ENCODE results near the gene CDH13.

CDH13 gene

GRCh38 chr16:82671741-82672140 lies 45.0 kb downstream of the CDH13 start:
- Mint-ChIP-seq H3K27me3 (no peaks in the 10 kb centered on the region), H3K4me1 (ENCODE audit: low read depth) (no peaks in the 10 kb centered on the region), H3K36me3 (ENCODE audit: low read depth) (no peaks in the 10 kb centered on the region), H3K27ac (no peak overlapping the region), H3K4me3 (no peak overlapping the region), H3K9me3 (no peaks in the 10 kb centered on the region)
- no peak for DNase-seq

GRCh38 chr16:82672676-82673075 lies 45.9 kb downstream of the CDH13 start:
- no peaks in the 10 kb centered on the region for H3K9me3 Mint-ChIP-seq
- H3K27me3 Mint-ChIP-seq, result no peaks in the 10 kb centered on the region
- no peak overlapping the region for H3K27ac Mint-ChIP-seq
- no peak for DNase-seq
- H3K4me3 Mint-ChIP-seq, result no peak overlapping the region
- H3K4me1 Mint-ChIP-seq (ENCODE audit: low read depth), result no peaks in the 10 kb centered on the region
- no peaks in the 10 kb centered on the region for H3K36me3 Mint-ChIP-seq (ENCODE audit: low read depth)

GRCh38 chr16:82675300-82675699 lies 48.5 kb downstream of the CDH13 start:
- H3K4me3 Mint-ChIP-seq, result no peak overlapping the region
- peaks cover 4% of the 10 kb centered on the region for H3K27me3 Mint-ChIP-seq
- H3K4me1 Mint-ChIP-seq (ENCODE audit: low read depth), result no peaks in the 10 kb centered on the region
- H3K27ac Mint-ChIP-seq, result no peak overlapping the region
- H3K9me3 Mint-ChIP-seq, result no peaks in the 10 kb centered on the region
- DNase-seq, result no peak
- H3K36me3 Mint-ChIP-seq (ENCODE audit: low read depth), result no peaks in the 10 kb centered on the region

GRCh38 chr16:82681592-82681991 lies 54.8 kb downstream of the CDH13 start:
- H3K4me1 Mint-ChIP-seq (ENCODE audit: low read depth), result no peaks in the 10 kb centered on the region
- no peaks in the 10 kb centered on the region for H3K36me3 Mint-ChIP-seq (ENCODE audit: low read depth)
- peaks cover 6% of the 10 kb centered on the region for H3K27me3 Mint-ChIP-seq
- no peak overlapping the region for H3K27ac Mint-ChIP-seq
- no peak overlapping the region for H3K4me3 Mint-ChIP-seq
- H3K9me3 Mint-ChIP-seq, result no peaks in the 10 kb centered on the region
- DNase-seq, result no peak

DNA sequence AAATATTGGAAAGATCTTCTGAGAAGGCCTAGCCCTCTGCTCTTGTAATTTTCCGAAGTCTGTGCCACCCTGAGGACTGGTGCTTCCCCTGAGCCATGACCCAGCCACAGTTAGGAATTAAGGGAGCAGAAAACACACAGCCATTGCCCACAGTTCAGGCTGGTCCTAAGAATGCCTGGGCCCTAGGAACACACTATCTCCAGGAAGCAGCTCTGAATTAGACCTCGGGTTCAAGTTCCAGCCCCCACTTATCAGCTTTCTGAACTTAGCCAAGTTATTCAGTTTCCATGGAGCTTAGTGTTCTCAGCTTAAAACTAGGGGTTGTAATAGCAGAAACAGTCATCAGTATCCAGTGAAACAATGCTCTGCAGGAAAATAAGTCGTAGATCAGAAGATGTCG lies 56.0 kb downstream of the CDH13 start:
- H3K9me3 Mint-ChIP-seq, result no peaks in the 10 kb centered on the region
- H3K4me3 Mint-ChIP-seq, result no peak overlapping the region
- H3K36me3 Mint-ChIP-seq (ENCODE audit: low read depth), result no peaks in the 10 kb centered on the region
- no peak for DNase-seq
- no peaks in the 10 kb centered on the region for H3K4me1 Mint-ChIP-seq (ENCODE audit: low read depth)
- peaks cover 6% of the 10 kb centered on the region for H3K27me3 Mint-ChIP-seq
- H3K27ac Mint-ChIP-seq, result no peak overlapping the region

DNA sequence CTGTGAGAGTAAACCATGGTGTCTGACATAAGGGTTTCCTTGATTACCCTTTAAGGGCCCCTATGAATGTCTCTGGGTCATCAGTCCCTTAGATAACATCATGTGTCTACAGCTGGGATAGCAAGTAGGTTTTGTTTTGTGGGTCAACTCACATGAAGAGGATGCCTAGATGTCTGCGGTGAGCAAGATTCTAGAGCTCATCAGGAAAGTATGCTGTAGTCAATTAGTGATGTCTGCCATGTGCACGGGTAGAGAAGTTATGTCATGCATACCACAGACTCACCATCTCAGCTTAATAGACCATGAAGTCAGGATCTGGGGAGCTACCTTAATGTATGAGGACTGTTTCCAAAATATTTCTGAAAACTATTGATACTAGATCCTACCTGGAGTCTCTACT lies 57.5 kb downstream of the CDH13 start:
- Mint-ChIP-seq H3K36me3 (ENCODE audit: low read depth) (no peaks in the 10 kb centered on the region), H3K4me1 (ENCODE audit: low read depth) (no peaks in the 10 kb centered on the region), H3K9me3 (no peaks in the 10 kb centered on the region), H3K27me3 (peaks cover 6% of the 10 kb centered on the region), H3K27ac (no peak overlapping the region), H3K4me3 (no peak overlapping the region)
- no peak for DNase-seq

- no peak overlapping the region for H3K4me3 Mint-ChIP-seq
- no peaks in the 10 kb centered on the region for H3K9me3 Mint-ChIP-seq
- no peaks in the 10 kb centered on the region for H3K4me1 Mint-ChIP-seq (ENCODE audit: low read depth)
- H3K27ac Mint-ChIP-seq, result no peak overlapping the region
- DNase-seq, result no peak
- peaks cover 2% of the 10 kb centered on the region for H3K27me3 Mint-ChIP-seq
- H3K36me3 Mint-ChIP-seq (ENCODE audit: low read depth), result no peaks in the 10 kb centered on the region
Observed at GRCh38 chr16:82685526-82685925, 58.8 kb downstream of the CDH13 start.

GRCh38 chr16:82694239-82694874 lies 67.6 kb downstream of the CDH13 start:
- no peaks in the 10 kb centered on the region for H3K9me3 Mint-ChIP-seq
- H3K4me3 Mint-ChIP-seq, result no peak overlapping the region

DNA sequence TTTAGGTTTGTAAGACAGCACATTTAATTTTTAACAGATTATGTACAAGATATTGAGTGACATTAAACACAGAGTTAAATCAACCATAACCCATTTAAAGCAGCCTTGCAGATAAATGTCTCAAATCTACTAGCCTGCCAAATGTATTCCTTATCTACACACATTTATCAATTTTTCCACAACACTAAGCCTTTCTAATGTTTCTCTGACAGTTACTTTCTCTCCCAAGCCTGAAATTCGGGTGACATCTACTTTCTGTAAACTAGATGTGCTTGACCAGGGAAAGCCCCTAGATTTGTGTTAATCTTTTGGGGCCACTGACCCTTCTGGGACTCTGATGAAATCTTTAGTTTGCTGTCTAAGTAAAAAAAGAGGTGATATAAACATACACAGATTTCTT lies 69.0 kb downstream of the CDH13 start:
- H3K36me3 Mint-ChIP-seq (ENCODE audit: low read depth), result no peaks in the 10 kb centered on the region

More at GRCh38 chr16:82694239-82694874, 67.6 kb downstream of the CDH13 start:
- H3K4me1 Mint-ChIP-seq (ENCODE audit: low read depth), result no peaks in the 10 kb centered on the region
- no peak for DNase-seq
- no peaks in the 10 kb centered on the region for H3K27me3 Mint-ChIP-seq
- H3K36me3 Mint-ChIP-seq (ENCODE audit: low read depth), result no peaks in the 10 kb centered on the region
- H3K27ac Mint-ChIP-seq, result no peak overlapping the region

GRCh38 chr16:82699260-82699659 lies 72.5 kb downstream of the CDH13 start:
- DNase-seq, result no peak
- Mint-ChIP-seq H3K4me1 (ENCODE audit: low read depth) (peaks cover 6% of the 10 kb centered on the region), H3K4me3 (no peak overlapping the region), H3K9me3 (no peaks in the 10 kb centered on the region), H3K27me3 (peaks cover 20% of the 10 kb centered on the region), H3K27ac (no peak overlapping the region), H3K36me3 (ENCODE audit: low read depth) (no peaks in the 10 kb centered on the region)

More for the DNA sequence above, 69.0 kb downstream of the CDH13 start:
- DNase-seq, result no peak
- Mint-ChIP-seq H3K9me3 (no peaks in the 10 kb centered on the region), H3K27ac (no peak overlapping the region), H3K27me3 (peaks cover 2% of the 10 kb centered on the region), H3K4me3 (no peak overlapping the region), H3K4me1 (ENCODE audit: low read depth) (peaks cover 1% of the 10 kb centered on the region)

DNA sequence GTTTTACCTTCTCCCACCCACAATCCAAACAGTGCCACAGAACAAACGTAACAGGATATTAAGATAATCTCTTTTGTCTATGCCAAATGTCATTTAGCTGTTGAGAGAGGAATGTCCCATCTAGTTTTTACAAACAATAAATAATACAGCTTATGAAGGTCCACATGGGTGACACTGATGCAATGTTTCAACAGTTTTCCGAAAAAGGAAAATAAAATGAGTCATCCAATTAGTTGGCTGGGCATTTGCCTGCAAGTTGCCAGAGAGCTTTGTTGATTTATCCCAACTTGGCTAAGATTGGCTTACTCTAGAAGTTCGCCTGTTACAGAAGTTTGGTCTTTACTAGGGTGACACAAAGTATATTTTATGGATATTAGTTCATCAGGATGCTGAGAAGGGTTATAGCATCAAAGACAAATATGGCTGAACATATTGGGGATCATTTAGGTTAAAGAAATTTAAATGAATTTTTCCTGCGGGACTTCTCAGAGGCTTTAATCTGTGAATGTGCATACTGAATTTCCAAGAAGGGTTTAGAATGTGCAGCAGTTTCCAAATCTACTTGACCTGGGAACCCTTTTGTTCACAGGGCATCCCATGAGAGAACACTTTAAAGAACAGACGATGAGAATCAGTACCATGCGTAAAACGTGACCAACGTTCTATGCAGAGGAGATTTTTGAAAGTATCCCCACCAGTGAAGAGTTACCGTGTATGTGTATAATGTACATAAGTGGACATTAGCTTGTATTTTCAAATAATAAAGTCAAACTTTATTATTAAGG lies 73.1 kb downstream of the CDH13 start:
- no peak overlapping the region for H3K4me3 Mint-ChIP-seq
- no peak overlapping the region for H3K27ac Mint-ChIP-seq

DNA sequence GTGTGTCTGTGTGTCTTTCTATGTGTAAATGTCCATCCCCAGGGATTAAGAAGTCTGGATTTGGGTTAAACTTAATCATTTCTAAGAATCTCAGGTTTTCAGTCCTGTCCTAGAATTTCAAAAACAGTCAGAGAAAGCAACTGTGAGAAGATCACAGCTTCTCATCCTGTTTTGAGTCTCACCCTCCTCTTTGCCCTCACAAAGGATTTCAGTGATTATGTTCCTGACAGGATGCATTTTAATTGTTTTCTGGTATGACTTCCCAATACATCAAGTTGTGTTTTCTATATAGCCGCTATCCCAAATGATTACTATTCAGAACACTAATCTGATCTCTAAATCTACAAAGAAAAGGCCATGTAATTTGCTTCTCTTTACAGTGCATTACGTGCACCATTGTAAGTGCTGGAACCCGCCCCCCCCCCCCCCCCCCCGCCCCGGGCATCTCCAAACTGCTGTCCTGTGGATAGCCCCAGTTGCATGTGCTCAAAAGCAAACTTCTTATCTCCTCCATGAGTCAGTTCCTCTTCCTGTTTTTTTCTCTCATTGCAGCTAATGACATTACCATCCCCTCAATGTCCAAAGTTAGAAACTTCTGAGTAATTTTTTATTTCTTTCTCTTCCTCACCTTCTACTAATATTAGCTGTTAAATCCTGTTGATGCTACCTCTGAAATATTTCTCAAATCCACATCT lies 73.9 kb downstream of the CDH13 start:
- Mint-ChIP-seq H3K4me3 (no peak overlapping the region), H3K36me3 (ENCODE audit: low read depth) (no peaks in the 10 kb centered on the region), H3K4me1 (ENCODE audit: low read depth) (peaks cover 6% of the 10 kb centered on the region), H3K27ac (no peak overlapping the region), H3K27me3 (peaks cover 20% of the 10 kb centered on the region), H3K9me3 (no peaks in the 10 kb centered on the region)
- DNase-seq, result no peak

More for the DNA sequence above, 73.1 kb downstream of the CDH13 start:
- Mint-ChIP-seq H3K36me3 (ENCODE audit: low read depth) (no peaks in the 10 kb centered on the region), H3K4me1 (ENCODE audit: low read depth) (peaks cover 6% of the 10 kb centered on the region), H3K9me3 (no peaks in the 10 kb centered on the region), H3K27me3 (peaks cover 20% of the 10 kb centered on the region)
- DNase-seq, result no peak

- Mint-ChIP-seq H3K27ac (no peak overlapping the region), H3K36me3 (ENCODE audit: low read depth) (no peaks in the 10 kb centered on the region), H3K4me1 (ENCODE audit: low read depth) (peaks cover 6% of the 10 kb centered on the region), H3K4me3 (no peak overlapping the region), H3K9me3 (no peaks in the 10 kb centered on the region), H3K27me3 (peaks cover 20% of the 10 kb centered on the region)
- no peak for DNase-seq
Observed at GRCh38 chr16:82701442-82701955, 74.7 kb downstream of the CDH13 start.

- no peak overlapping the region for H3K27ac Mint-ChIP-seq
- H3K36me3 Mint-ChIP-seq (ENCODE audit: low read depth), result no peaks in the 10 kb centered on the region
- no peak for DNase-seq
- peaks cover 20% of the 10 kb centered on the region for H3K27me3 Mint-ChIP-seq
- H3K4me3 Mint-ChIP-seq, result no peak overlapping the region
- H3K9me3 Mint-ChIP-seq, result no peaks in the 10 kb centered on the region
- H3K4me1 Mint-ChIP-seq (ENCODE audit: low read depth), result peaks cover 6% of the 10 kb centered on the region
Observed at GRCh38 chr16:82703161-82703560, 76.4 kb downstream of the CDH13 start.

Data from activated T-cell treated with anti-CD3 and anti-CD28 coated beads, Interleukin-2, amount 50 U/mL, for 24 hours (primary cell).